Astrocyte (in vitro differentiated cells and primary cell): ENCODE measurements around the gene DZANK1. TPM values are rescaled to one million over a fixed set of nuclear protein-coding genes. Genes with fewer than 3 reads are reported as not detected.

ENCODE experiments used
- DNase-seq: peaks from one replicate; pipeline ENCODE4 v3.0.0-alpha.2; 2010; ENCODE audit warnings: low read depth
- FAIRE-seq: peaks from 2 replicates; lab custom pipeline; 2011; peaks lifted over from hg19 to GRCh38; lab: Jason Lieb, UNC
- H2AFZ ChIP-seq: 2 replicates; pipeline ENCODE4 v1.6.0; 2012; ENCODE audit warnings: low read depth, low read length, inconsistent platforms
- H3K27ac ChIP-seq: 2 replicates; pipeline ENCODE4 v1.5.1; 2011; ENCODE audit warnings: low read depth, low read length, inconsistent platforms
- H3K27me3 ChIP-seq: 2 replicates; pipeline ENCODE4 v1.6.0; 2011; ENCODE audit warnings: low read length, inconsistent platforms; ENCODE audit not compliant: insufficient read depth
- H3K36me3 ChIP-seq: 2 replicates; pipeline ENCODE4 v1.5.1; 2011; ENCODE audit warnings: low read length, inconsistent platforms; ENCODE audit not compliant: insufficient read depth
- H3K4me1 ChIP-seq: 2 replicates; pipeline ENCODE4 v1.5.1; 2011; ENCODE audit warnings: low read length, inconsistent platforms; ENCODE audit not compliant: insufficient read depth
- H3K4me2 ChIP-seq: 2 replicates; pipeline ENCODE4 v1.6.0; 2012; ENCODE audit warnings: low read length, inconsistent platforms
- H3K4me3 ChIP-seq: 2 replicates; pipeline ENCODE4 v1.5.1; 2011; ENCODE audit warnings: low read depth, mild to moderate bottlenecking, low read length, inconsistent platforms; ENCODE audit not compliant: insufficient read depth
- H3K79me2 ChIP-seq: 2 replicates; pipeline ENCODE4 v1.6.0; 2012; ENCODE audit warnings: mild to moderate bottlenecking, low read length, inconsistent platforms; ENCODE audit not compliant: insufficient read depth
- H3K9ac ChIP-seq: 2 replicates; pipeline ENCODE4 v1.6.0; 2012; ENCODE audit warnings: mild to moderate bottlenecking, low read length, inconsistent platforms
- H3K9me3 ChIP-seq: 2 replicates; pipeline ENCODE4 v1.5.1; 2012; ENCODE audit warnings: low read depth, mild to moderate bottlenecking, low read length, inconsistent platforms; ENCODE audit not compliant: insufficient read depth
- H4K20me1 ChIP-seq: 2 replicates; pipeline ENCODE4 v1.6.0; 2012; ENCODE audit warnings: low read length, inconsistent platforms; ENCODE audit not compliant: insufficient read depth
- H3K27ac Mint-ChIP-seq: one replicate; pipeline ENCODE4 v1.8.0; 2021; ENCODE audit warnings: mild to moderate bottlenecking, mixed read lengths; ENCODE audit not compliant: unreplicated experiment
- H3K27me3 Mint-ChIP-seq: one replicate; pipeline ENCODE4 v1.8.0; 2021; ENCODE audit warnings: low read depth, mixed read lengths; ENCODE audit not compliant: unreplicated experiment
- H3K36me3 Mint-ChIP-seq: one replicate; pipeline ENCODE4 v1.8.0; 2021; ENCODE audit warnings: low read depth, mixed read lengths; ENCODE audit not compliant: unreplicated experiment
- H3K4me1 Mint-ChIP-seq: one replicate; pipeline ENCODE4 v1.8.0; 2021; ENCODE audit warnings: low read depth, mixed read lengths; ENCODE audit not compliant: unreplicated experiment
- H3K4me3 Mint-ChIP-seq: one replicate; pipeline ENCODE4 v1.8.0; 2021; ENCODE audit warnings: mild to moderate bottlenecking, moderate library complexity, mixed read lengths; ENCODE audit not compliant: unreplicated experiment
- H3K9me3 Mint-ChIP-seq: one replicate; pipeline ENCODE4 v1.8.0; 2021; ENCODE audit warnings: mild to moderate bottlenecking, mixed read lengths; ENCODE audit not compliant: unreplicated experiment
- CTCF ChIP-seq: IDR thresholded peaks from 2 replicates; pipeline ENCODE4 v1.5.1; 2011; ENCODE audit warnings: low read depth, mild to moderate bottlenecking, inconsistent platforms, low read length, moderate library complexity; ENCODE audit not compliant: insufficient read depth
- EZH2 ChIP-seq: IDR thresholded peaks from 2 replicates; pipeline ENCODE4 v1.6.1; 2012; ENCODE audit warnings: mild to moderate bottlenecking, low read length, inconsistent platforms; ENCODE audit not compliant: insufficient read depth
- total RNA-seq: library from RNA; stranded (reverse); gene quantifications from 2 replicates; pipeline ENCODE4 v1.2.1, GENCODE V29; 2021

The DZANK1 gene
- total RNA-seq, 1 donor from 2014 or later = 3.0 TPM

GRCh38 chr20:18397030-18397429 is 69.8 kb downstream of the DZANK1 start:
- TF ChIP-seq CTCF (no peak), EZH2 (no peak)
- no peaks in the 10 kb centered on the region for H3K4me1 Mint-ChIP-seq
- Histone ChIP-seq H3K27me3 (no peaks in the 10 kb centered on the region), H3K36me3 (no peaks in the 10 kb centered on the region), H4K20me1 (no peaks in the 10 kb centered on the region), H3K79me2 (no peaks in the 10 kb centered on the region), H3K4me3 (no peak overlapping the region), H3K9ac (no peak overlapping the region), H3K4me1 (no peaks in the 10 kb centered on the region), H3K27ac (no peak overlapping the region), H3K9me3 (no peaks in the 10 kb centered on the region), H2AFZ (no peak overlapping the region), H3K4me2 (no peak overlapping the region)
- no peak for DNase-seq
- no peak overlapping the region for H3K27ac Mint-ChIP-seq
- H3K9me3 Mint-ChIP-seq = peaks cover 8% of the 10 kb centered on the region
- no peak overlapping the region for H3K4me3 Mint-ChIP-seq
- H3K27me3 Mint-ChIP-seq = no peaks in the 10 kb centered on the region
- peaks cover 16% of the 10 kb centered on the region for H3K36me3 Mint-ChIP-seq
- FAIRE-seq = no peak

GRCh38 chr20:18395544-18395943 is 71.3 kb downstream of the DZANK1 start:
- Histone ChIP-seq H3K4me2 (no peak overlapping the region), H4K20me1 (no peaks in the 10 kb centered on the region), H3K27me3 (no peaks in the 10 kb centered on the region), H3K9ac (no peak overlapping the region), H3K9me3 (no peaks in the 10 kb centered on the region), H3K36me3 (no peaks in the 10 kb centered on the region), H3K79me2 (no peaks in the 10 kb centered on the region), H3K4me3 (no peak overlapping the region), H3K27ac (no peak overlapping the region), H2AFZ (no peak overlapping the region), H3K4me1 (no peaks in the 10 kb centered on the region)
- FAIRE-seq (no peak), DNase-seq (no peak)
- no peak overlapping the region for H3K4me3 Mint-ChIP-seq
- H3K4me1 Mint-ChIP-seq = no peaks in the 10 kb centered on the region
- TF ChIP-seq CTCF (no peak), EZH2 (no peak)
- H3K36me3 Mint-ChIP-seq = peaks cover 6% of the 10 kb centered on the region
- H3K27ac Mint-ChIP-seq = no peak overlapping the region
- H3K9me3 Mint-ChIP-seq = peaks cover 2% of the 10 kb centered on the region
- no peaks in the 10 kb centered on the region for H3K27me3 Mint-ChIP-seq

- Histone ChIP-seq H2AFZ (no peak overlapping the region), H3K79me2 (no peaks in the 10 kb centered on the region), H4K20me1 (no peaks in the 10 kb centered on the region), H3K4me1 (no peaks in the 10 kb centered on the region), H3K4me3 (no peak overlapping the region), H3K27ac (no peak overlapping the region), H3K36me3 (no peaks in the 10 kb centered on the region), H3K9ac (no peak overlapping the region), H3K4me2 (no peak overlapping the region), H3K9me3 (no peaks in the 10 kb centered on the region), H3K27me3 (no peaks in the 10 kb centered on the region)
- no peak for TF ChIP-seq EZH2
- no peak for TF ChIP-seq CTCF
- no peak for DNase-seq
- FAIRE-seq = no peak
- no peak overlapping the region for H3K4me3 Mint-ChIP-seq
- no peaks in the 10 kb centered on the region for H3K27me3 Mint-ChIP-seq
- peaks cover 6% of the 10 kb centered on the region for H3K36me3 Mint-ChIP-seq
- H3K9me3 Mint-ChIP-seq = peaks cover 2% of the 10 kb centered on the region
- H3K4me1 Mint-ChIP-seq = peaks cover 4% of the 10 kb centered on the region
- H3K27ac Mint-ChIP-seq = no peak overlapping the region
These were observed 72.5 kb downstream of the DZANK1 start for GRCh38 chr20:18394363-18394762.
